NCI-H187 (cell line): Measurements from ENCODE around the gene SEMA3E.
"Not testable (repeated sequence)": the region's sequence is repeated elsewhere in the genome, so short reads cannot be mapped to it uniquely, and the experiment has no call there.

Experiments
- DNase-seq, 2 experiments: peaks; one replicate each; lab custom pipeline; 2025; lab: John Stamatoyannopoulos, UW

The SEMA3E gene

DNA sequence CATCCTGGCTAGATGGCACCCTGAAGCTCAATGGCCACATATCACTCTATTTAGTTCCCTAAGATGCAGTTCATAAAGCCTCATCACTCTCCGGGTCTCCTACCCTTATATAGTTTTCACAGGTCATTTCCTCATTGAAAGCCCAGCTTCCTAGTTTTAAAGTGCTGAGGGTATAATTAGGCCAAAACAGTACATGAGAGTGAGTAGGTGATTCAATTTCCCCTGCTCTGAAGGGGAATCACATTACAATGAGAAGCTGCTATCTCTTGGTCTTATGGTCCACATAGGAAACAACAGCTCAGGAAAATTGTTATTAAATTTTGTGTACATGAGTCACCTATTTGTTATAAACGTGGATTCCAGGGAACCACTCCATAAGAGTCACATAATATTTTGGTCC is 162.0 kb downstream of the SEMA3E start:
- peak in 1 of 2 experiments; percentile 47 for DNase-seq

DNA sequence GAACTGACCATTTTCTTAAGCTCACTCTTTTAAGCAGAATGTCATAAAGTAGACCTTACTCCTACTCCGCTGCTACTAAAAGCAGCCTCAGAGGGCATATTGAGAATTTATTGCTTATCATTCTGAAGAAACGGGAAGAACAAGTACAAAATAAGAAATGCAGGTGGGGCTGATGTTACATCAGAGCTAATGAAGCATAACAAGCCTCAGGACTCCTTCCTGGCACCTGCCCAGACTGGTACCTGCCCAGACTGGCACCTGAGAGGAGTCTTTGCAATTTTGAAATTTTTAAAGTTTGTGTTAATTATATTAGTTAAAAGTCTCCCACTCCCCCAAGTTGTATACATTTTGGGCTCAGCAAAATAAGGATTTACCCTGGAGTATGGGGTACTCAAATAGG is 162.4 kb downstream of the SEMA3E start:
- DNase-seq = no peak

DNA sequence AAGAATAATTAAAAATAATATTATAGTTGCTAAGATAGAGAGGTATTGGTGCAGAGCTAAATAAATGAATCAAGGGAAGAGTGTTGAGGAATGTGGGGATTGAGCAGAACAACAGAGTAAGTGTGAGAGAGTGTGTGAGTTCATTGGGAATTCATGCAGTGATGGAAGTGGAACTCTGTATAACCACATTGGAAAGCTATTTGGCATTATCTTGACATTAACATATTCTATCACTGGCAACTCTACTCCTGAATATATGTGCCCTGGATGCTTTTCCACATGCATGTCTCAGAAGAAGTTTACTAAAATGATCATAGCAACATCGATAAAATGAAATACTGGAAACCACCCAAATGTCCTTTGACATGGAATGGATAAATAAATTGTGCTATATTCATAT is 164.1 kb downstream of the SEMA3E start:
- no peak for DNase-seq

DNA sequence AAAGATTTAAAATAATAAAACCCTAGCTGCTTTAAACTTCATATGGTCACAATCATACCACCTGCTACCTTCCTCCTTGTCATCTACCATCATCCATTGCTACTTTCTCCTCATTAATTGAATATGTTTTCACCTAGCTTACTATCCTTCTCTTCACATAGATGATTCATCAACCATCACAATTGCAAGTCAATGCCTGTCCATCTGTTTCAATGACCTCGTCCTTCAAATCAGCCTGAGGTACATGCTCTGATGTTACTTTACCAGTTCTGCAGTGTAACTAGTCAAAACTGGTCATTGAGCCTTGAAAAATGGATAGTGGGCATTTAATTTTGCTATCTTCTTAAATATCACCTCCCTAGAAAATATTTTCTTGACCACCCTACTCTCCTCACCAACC is 164.7 kb downstream of the SEMA3E start:
- no peak for DNase-seq

DNA sequence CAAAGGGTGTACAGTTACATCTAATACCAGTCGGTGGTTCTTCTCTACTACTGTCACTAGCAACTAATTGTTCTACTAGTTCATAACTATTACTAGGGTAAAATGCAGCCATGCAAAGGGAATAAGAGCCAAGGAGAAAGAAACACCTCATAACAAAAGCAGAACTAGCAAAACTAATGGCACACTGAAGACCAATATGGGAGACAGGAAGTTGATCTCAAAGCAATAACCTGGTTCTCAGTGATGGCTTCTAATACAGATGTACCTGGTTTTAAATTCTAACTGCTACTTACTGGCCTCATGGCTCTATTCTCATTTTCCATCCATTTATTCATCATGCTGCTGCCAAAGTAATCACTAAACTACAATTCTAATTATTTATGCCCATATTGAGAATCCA is 170.3 kb downstream of the SEMA3E start:
- no peak for DNase-seq

DNA sequence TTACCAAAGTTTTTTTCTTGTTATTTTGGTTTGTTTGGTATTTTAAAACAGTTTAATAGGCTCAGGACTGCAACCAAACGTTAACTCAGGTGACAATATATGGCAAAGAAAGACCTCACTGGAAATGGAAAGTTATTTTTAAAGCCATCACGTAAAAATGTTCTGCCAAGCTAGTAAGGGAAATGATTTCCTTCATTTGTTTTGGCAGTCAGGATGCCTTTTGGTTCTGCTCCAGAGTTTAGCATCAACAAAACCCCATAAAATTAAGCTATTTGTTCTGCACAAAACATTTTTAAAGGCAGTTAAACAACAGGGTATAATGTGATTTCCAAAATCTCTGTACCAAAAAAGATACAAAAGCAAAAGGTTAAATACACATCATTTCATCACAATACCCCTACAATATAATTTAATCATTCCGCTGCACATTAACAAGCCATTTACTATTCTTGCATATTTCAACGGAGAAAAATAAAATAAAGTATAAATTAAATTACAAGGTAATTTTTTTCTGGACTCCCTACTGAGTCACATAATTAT is 172.4 kb downstream of the SEMA3E start:
- no peak for DNase-seq

DNA sequence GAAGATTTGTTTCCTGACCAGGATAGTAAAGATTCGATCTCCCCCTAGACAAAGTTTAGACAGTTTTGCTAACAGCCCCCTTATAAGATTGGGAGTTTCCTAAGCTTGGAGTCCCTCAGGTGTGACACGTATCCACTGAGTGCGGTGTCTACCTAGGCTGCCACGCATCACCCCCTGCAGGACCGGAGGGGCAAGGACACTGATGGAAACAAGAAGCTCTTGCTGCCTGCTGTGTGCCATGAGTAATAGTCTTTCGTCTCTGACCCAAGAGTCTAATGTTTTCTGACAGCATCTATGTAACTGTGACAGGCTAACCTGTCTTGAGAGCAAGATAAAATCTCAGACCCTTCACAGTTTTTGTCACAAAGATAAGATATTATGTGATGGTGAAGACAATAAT is 173.5 kb downstream of the SEMA3E start:
- no peak for DNase-seq

DNA sequence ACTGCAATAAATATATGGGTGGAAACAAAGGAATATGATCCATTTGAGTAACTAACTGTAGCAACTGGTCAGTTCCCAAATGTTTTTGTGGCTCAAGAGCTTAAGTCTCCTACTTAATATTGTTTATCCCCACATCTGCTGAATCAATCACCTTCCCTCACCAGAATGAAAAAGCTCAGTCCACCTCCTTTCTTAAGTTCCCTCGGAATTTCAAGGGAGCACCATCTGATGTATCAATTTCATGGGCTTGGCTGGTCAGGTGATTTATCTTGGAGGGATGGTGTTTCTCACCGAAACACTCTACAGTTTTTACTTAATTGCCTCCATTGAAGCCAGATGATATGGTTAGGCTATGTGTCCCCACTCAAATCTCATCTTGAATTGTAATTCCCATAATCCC is 176.6 kb downstream of the SEMA3E start:
- DNase-seq = no peak

DNA sequence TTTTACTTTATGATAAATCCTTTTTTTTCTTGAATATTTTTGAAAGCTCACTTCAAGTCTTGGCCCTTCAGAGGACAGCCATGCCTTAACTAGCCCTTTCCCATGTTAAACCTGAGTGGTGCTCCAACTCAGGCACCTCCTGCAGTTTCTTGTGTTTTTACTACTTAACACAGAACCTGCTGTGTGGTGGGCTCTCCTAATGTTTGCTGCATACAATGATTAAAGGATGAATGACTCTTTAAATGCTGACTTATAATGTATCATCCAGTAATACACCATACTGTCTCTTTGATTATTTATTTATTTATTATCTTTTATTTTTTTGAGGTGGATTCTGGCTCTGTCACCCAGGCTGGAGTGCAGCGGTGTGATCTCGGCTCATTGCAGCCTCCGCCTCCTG is 179.4 kb downstream of the SEMA3E start:
- DNase-seq = no peak

DNA sequence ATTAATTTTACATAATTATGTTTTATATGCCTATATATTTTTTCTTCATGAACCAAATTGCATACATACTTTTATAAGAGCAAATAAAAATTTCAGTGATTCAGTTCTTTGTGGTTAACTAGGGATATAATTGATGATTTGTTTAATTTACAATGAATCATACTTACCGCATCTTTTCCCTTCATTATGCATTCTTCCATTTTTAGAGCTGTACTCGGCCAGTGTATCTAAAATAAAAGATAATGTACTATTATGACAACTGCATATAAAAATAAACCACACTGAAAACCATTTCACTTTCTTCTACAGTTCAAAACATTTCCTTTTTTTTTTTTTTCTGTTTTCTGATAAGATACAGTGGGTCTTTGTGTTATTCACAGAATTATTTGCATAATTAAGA is 179.9 kb downstream of the SEMA3E start:
- no peak for DNase-seq

DNA sequence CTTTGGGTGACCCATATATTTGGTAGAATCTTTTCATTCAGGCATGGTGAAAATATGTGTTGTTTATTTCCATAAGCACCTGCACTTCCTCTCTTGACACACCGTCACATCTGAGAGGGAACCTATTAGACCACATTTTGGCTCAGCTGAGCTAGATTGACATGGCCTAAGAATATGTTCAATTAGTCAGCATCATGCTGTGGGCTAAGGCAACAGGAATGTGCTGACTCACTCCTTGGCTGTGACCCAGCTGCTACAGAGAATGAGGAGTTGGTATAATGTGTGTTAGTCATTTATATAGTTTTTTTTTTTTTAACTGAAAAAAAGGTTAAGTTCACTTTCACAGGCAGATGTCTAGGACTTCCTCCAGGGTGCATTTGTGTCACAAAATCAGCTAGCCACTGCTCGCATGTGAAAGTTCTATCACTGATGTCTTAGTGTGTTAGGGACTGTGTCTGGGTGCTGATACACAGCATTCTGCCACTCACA is 180.6 kb downstream of the SEMA3E start:
- DNase-seq = no peak

DNA sequence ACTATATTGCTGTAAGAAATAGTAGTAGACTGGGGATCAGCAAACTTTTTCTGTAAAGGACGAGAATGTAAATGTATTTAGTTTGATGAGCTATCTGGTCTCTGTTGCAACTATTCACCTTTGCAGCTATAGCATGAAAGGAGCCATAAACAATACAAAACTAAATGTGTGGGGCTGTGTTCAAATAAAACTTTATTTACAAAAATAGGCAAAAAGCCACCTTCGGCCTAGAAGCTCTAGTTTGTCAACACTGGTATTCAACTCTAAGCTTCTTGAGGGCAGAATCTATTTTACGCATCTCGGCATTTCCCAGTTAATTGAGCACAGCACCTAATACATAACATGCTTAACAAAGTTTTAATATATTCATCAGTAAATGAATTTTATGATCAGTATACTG is 181.4 kb downstream of the SEMA3E start:
- DNase-seq = no peak

DNA sequence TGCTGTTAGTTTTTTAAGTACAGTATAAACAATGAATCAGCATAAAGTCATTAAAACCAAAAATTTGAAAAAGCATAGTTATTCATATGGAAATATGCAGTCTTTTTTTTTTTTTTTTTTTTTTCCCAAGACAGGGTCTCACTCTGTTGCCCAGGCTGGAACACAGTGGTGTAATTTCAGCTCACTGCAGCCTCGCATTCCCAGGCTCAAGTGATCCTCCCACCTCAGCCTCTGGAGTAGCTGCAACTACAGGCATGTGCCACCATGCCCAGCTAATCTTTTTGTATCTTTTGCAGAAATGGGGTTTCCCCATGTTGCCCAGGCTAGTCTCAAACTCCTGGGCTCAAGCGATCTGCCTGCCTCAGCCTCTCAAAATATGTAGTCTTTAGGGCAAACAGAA is 182.0 kb downstream of the SEMA3E start:
- no peak for DNase-seq

DNA sequence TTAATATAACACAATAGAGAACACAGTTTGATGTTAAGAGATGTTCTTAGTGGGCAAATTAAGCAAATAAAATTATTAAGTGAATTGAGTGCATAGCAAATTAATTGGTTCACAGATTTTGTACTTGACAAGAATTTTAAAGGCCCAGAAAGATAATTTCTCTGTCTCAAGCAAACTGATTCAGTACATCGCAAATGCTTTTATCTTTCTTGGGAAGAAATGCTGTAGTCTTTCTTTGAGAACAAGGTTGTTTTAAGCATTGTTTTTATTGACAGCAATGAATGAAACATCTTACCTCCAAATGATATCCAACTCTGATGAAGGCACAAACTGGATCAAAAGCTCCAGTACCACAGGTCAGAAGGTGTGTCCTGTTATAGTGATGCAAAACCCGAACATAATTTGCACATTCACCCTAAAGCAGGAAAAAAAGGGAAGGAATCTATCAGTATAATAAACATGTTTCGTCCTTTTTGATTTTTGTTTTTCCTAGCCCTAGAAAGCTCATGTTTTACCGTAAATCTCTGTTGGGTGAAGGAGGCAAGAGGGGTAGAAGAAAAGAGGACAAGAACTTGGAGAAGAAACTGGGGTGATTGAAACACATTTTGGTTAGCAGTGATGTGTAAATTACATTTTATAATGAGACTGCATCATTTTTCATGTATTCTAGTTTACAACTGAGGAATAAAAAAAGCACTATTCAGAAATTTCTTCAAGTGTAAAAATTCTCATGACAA is 182.6 kb downstream of the SEMA3E start:
- no peak for DNase-seq

DNA sequence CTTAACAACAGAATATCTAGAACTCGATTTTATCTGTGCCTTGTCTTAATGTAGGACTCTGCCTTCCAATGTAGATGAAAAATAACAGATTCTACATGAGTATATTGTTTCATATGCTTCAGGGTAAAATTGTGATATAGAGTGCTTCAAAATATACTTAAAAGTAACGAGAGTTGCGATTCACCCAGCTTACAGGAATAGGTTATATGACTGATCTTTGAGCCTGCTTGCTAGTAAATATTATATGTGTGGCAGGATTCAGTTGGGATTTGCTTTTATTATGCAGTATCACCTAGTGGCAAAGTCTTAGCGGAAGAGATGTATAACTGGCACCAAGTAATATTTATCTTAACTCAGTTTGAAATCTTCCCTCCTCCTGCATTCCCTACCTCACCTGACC is 183.3 kb downstream of the SEMA3E start:
- DNase-seq = no peak

DNA sequence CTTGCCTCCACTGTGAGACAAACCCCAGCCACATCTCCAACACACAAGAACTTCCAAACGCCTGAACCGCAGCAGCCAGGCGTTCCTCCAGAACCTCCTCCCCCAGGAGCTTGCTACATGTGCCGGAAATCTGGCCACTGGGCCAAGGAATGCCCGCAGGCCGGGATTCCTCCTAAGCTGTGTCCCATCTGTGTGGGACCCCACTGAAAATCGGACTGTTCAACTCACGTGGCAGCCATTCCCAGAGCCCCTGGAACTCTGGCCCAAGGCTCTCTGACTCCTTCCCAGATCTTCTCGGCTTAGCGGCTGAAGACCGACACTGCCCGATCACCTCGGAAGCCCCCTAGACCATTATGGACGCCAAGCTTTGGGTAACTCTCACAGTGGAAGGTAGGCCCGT is 187.1 kb downstream of the SEMA3E start:
- not testable (repeated sequence) for DNase-seq

DNA sequence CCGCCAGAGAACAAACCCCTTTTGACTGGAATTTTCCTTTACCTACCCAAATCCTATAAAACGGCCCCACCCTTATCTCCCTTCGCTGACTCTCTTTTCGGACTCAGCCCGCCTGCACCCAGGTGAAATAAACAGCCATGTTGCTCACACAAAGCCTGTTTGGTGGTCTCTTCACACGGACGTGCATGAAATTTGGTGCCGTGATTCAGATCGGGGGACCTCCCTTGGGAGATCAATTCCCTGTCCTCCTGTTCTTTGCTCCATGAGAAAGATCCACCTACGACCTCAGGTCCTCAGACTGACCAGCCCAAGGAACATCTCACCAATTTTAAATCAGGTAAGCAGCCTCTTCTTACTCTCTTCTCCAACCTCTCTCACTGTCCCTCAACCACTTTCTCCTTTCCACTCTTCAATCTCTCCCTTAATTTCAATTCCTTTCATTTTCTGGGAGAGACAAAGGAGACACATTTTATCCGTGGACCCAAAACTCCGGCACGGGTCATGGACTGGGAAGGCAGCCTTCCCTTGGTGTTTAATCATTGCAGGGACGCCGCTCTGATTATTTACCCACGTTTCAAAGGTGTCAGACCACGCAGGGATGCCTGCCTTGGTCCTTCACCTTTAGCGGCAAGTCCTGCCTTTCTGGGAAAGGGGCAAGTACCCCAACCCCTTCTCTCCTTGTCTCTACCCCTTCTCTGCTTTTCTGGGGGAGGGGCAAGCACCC is 188.8 kb downstream of the SEMA3E start:
- DNase-seq = not testable (repeated sequence)

DNA sequence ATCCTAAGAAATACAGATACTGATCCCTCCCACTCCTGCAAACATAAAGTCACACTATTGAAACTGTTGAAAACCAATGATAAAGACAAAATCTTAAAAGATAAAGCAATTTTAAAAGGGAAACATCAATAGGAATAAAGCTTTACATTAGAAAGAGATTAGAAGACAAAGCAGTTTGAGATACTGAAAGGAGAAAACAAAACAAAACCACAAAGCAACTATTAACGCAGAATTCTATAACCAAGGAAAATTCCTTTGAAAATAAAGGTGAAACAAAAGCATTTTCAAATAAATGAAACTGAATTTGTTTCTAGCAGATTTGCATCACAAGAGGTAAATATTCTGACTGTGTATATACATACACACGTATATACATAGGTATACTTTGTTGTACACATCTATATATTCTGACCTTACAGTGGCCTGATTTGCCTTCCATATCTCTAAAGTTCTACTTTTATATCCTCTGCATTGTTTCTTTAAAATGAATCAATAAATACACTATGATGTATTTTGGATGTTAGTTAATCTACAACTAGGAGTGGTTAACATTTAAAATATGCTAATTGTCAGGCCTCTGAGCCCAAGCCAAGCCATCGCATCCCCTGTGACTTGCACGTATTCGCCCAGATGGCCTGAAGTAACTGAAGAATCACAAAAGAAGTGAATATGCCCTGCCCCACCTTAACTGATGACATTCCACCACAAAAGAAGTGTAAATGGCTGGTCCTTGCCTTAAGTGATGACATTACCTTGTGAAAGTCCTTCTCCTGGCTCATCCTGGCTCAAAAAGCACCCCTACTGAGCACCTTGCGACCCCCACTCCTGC is 189.6 kb downstream of the SEMA3E start:
- DNase-seq = not testable (repeated sequence)

DNA sequence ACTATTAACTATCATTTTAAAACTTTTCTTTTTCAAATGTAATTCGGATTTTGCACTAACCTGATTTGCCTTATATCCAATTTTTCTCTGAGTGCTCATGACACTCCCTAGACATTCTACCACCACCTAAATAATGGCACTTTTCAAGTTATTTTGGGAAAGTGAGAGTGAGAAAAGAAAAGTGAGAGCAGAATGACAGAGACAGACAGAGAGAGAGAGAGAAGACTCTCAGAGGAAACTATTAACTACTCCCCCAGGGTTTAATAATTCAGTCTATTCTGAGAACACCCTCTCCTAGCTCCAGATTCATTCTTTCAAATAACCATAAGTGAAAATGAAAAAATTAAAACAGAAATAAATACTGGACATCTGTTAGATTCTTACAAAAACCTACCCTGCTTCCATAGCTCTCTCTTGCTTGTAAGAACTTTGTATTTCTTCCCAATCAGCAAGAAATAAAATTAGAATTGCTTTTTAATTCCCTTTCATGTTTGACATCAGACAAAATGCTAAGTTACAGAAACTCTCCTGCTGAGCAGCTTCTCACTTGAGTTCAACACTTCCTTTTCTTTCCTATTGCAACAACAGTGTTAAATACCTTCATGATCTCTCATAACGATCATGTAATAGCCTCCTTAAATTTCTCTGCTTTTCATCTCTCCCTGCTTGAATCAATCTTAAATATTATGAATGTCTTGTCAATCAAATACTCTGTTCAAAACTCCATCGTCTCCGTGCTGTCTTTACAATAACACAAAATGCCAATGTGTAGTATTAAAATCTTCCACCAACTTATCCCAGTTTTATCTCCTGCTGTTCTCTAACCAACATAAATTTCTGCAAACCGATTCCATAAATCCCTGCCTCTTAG is 191.7 kb downstream of the SEMA3E start:
- DNase-seq = no peak

DNA sequence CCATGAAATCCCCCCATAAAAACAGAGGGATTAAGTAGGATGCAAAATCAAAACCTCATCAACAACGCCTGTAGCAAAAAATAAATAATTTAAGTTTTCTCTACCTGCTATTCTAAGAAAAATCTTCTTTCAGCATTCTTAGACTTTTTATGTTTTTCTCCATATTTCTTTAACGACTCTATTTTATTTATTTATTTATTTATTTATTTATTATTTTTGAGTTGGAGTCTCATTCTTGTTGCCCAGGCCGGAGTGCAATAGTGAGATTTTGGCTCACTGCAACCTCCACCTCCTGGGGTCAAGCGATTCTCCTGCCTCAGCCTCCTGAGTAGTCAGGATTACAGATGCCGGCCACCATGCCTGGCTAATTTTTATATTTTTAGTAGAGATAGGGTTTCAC is 192.5 kb downstream of the SEMA3E start:
- DNase-seq = no peak

DNA sequence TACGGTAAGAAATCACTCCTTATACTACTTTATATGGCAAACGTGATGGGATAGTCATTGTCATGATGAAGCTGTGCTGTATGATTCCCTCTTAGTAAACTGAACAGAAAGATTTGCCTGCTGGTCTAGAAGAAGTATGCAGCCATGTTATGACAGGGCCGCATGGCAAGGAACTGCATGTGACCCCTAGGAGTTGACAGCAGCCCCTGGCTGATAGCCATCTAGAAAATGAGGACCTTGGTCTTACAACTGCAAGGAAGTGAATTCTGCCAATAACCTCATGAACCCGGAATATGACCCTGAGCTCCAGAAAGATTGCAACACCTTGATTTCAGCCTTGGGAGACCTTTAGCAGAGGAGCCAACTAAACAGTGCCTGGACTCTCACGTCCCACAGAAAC is 193.3 kb downstream of the SEMA3E start:
- DNase-seq = no peak
